PC-3 (cell line): Measurements from ENCODE around the gene ELK4. TPM values are rescaled to one million over a fixed set of nuclear protein-coding genes. Genes with fewer than 3 reads are reported as not detected.

Experiments
- ATAC-seq: fragments of 200-7000 bp; cut with Tn5 transposase; 2 replicates; pipeline ENCODE4 v1.9.1; 2020; ENCODE audit warnings: mild to moderate bottlenecking, moderate library complexity
- Bru-seq: library from RNA; stranded (reverse); fragments of 400-500 nt; gene quantifications from one replicate; lab custom pipeline; 2021; lab: Mats Ljungman, UMichigan
- BruChase-seq, 2 experiments: library from RNA; stranded (reverse); fragments of 400-500 nt; gene quantifications; one replicate each; lab custom pipeline; 2021; lab: Mats Ljungman, UMichigan
- BruUV-seq: library from RNA; stranded (reverse); fragments of 400-500 nt; replicated peaks from 2 replicates; lab custom pipeline; 2021; lab: Mats Ljungman, UMichigan
- CTCF ChIA-PET: fragments of 300-600 bp; sonication (Branson Sonifier 250); formaldehyde crosslinking; loops from one replicate; lab custom pipeline; 2022; ENCODE audit warnings: antibody characterized with exemption; lab: Charles Lee
- POLR2A ChIA-PET: fragments of 300-600 bp; sonication (Branson Sonifier 250); formaldehyde crosslinking; loops from one replicate; lab custom pipeline; 2022; ENCODE audit warnings: antibody characterized with exemption; ENCODE audit not compliant: unreplicated experiment; lab: Charles Lee
- DNase-seq: peaks from one replicate; pipeline ENCODE4 v3.0.0-alpha.2; 2015
- H2AFZ ChIP-seq: fragments of 300-600 bp; sonication (generic); 2 replicates; pipeline ENCODE4 v1.6.0; 2016; ENCODE audit warnings: antibody characterized with exemption, low read length
- H3F3A ChIP-seq: fragments of 300-600 bp; sonication (generic); one replicate; pipeline ENCODE4 v1.6.0; 2017; ENCODE audit warnings: antibody characterized with exemption, low read length, control low read depth, mild to moderate bottlenecking; ENCODE audit not compliant: unreplicated experiment
- H3K27ac ChIP-seq: fragments of 300-600 bp; sonication (generic); 2 replicates; pipeline ENCODE4 v1.5.1; 2016; ENCODE audit warnings: mild to moderate bottlenecking, low read length
- H3K27me3 ChIP-seq: fragments of 300-600 bp; sonication (generic); 2 replicates; pipeline ENCODE4 v1.6.1; 2016; ENCODE audit warnings: low read length, mixed read lengths
- H3K36me3 ChIP-seq: fragments of 300-600 bp; sonication (generic); 2 replicates; pipeline ENCODE4 v1.6.1; 2016; ENCODE audit warnings: low read depth, mixed run types, low read length, mixed read lengths
- H3K4me1 ChIP-seq: fragments of 300-600 bp; sonication (generic); 2 replicates; pipeline ENCODE4 v1.5.1; 2016; ENCODE audit warnings: low read length; ENCODE audit not compliant: insufficient read depth
- H3K4me2 ChIP-seq: fragments of 300-600 bp; sonication (generic); 2 replicates; pipeline ENCODE4 v1.6.0; 2016; ENCODE audit warnings: low read length
- H3K4me3 ChIP-seq: fragments of 300-600 bp; sonication (generic); 2 replicates; pipeline ENCODE4 v1.5.1; 2016; ENCODE audit warnings: mild to moderate bottlenecking, low read length, mixed read lengths
- H3K79me2 ChIP-seq: fragments of 300-600 bp; sonication (generic); 2 replicates; pipeline ENCODE4 v1.6.1; 2017; ENCODE audit warnings: low read length, mixed read lengths
- H3K9ac ChIP-seq: fragments of 300-600 bp; sonication (generic); 2 replicates; pipeline ENCODE4 v1.6.0; 2016; ENCODE audit warnings: mild to moderate bottlenecking, low read length
- H3K9me2 ChIP-seq: fragments of 300-600 bp; sonication (generic); replicated peaks from 2 replicates; pipeline ENCODE4 v1.6.1; 2016; ENCODE audit warnings: mixed run types, low read length, mixed read lengths
- H3K9me3 ChIP-seq: fragments of 300-600 bp; sonication (generic); 2 replicates; pipeline ENCODE4 v1.6.1; 2016; ENCODE audit warnings: low read length, mixed read lengths
- H4K20me1 ChIP-seq: fragments of 300-600 bp; sonication (generic); 2 replicates; pipeline ENCODE4 v1.6.1; 2016; ENCODE audit warnings: low read length, mixed read lengths
- EZH2 ChIP-seq: fragments of 300-600 bp; sonication (generic); IDR thresholded peaks from one replicate; pipeline ENCODE4 v1.6.1; 2017; ENCODE audit warnings: antibody characterized with exemption, mild to moderate bottlenecking, low read length; ENCODE audit not compliant: unreplicated experiment
- EZH2phosphoT487 ChIP-seq: fragments of 300-600 bp; sonication (generic); IDR thresholded peaks from 2 replicates; pipeline ENCODE4 v1.6.1; 2018; ENCODE audit warnings: mild to moderate bottlenecking, antibody characterized with exemption, low read length, borderline replicate concordance
- intact Hi-C: fragments of 100-400 bp; cut with micrococcal nuclease; formaldehyde crosslinking; loops from 2 replicates; pipeline ENCODE4 v1.9.0; 2023
- long read RNA-seq: library from polyadenylated mRNA; unstranded; transcript quantifications from one replicate; pipeline ENCODE4 v2.0.0, GENCODE V29; 2021; ENCODE audit not compliant: unreplicated experiment
- total RNA-seq: library from RNA; depleted of rRNA; stranded (reverse); fragments of >200 nt; gene quantifications from 2 replicates; pipeline ENCODE4 v1.2.3, GENCODE V29; 2014; rRNA removed
- TF ChIP-seq, protein P1 (sequence below): fragments of 300-600 bp; sonication (generic); conservative IDR thresholded peaks from 2 replicates; pipeline ENCODE4 v1.5.1; 2017; ENCODE audit warnings: antibody characterized with exemption, low read depth, mild to moderate bottlenecking, low read length

The ELK4 gene
- total RNA-seq: 16.3 and 16.4 TPM in 2 replicates
- Bru-seq, nascent RNA: percentile 93 among the genes with signal in this experiment
- BruChase-seq, experiment 1, labeled RNA remaining after a 6-hour chase: percentile 98 among the genes with signal in this experiment
- percentile 97 among the genes with signal in this experiment for BruChase-seq, experiment 2, labeled RNA remaining after a 2-hour chase
- long read RNA-seq, full-length matches to known transcripts: 7 of 44 reads
- long read RNA-seq, partial matches to known transcripts: 8 of 44 reads
- long read RNA-seq, other reads (novel, unspliced or antisense): 29 of 44 reads

DNA sequence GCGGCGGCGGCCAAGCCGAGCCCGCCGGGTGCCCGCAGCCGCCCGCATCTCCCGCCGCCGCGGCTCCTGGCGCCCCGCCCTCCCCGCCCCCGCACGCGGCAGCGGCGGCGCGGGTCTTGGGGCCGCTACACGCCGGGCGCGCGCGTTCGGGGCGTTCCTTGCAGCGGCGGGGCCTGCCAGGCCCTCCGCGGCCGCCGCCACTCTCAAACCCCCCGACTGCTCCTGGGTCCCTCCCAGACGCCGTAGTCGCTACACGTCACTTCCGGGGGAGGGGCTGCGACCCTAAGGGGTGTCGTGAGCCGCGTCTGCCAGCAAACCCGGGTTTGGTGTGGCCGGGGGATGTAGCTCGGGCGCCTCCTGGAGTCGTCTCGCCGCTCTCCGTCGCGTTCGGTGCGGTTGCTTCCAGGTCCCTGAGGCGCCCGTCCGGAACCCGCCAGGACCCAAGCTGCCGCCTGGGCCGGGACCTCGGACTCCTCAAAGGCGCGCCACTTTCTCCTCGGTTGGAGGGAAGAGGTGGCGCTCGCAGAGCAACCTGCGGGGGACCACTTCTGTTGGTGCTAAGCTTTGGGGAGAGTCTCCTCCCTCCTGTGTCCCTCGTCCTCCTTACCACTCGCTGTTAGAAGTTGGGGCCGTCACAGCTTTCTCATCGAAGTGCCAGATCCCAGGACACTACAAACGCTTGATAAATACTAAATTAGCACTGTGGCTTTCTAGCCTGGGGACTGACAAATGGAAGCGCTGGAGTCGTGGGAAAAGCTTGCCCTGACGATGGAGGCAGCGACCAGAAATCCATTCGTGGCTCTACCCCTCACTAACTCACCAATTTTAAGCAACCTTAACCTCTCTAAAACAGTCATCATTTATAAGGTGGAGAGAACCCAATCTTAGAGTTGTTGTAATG lies at the start of gene ELK4:
ELK4 (minus strand) TSS at position 244 of the 901 bp plus-strand sequence. CDS start 8,129 bp downstream, outside the sequence.
- peak within 1 kb of the TSS; percentile 94 for H3K4me2 ChIP-seq
- TSS peak; percentile 89 for BruUV-seq
- H3K9me3 ChIP-seq: no peaks in the 10 kb centered on the region
- DNase-seq (peak; percentile 99), ATAC-seq (peak; percentile 79)
- no peaks in the 10 kb centered on the region for H3K27me3 ChIP-seq
- peaks cover 40% of the 10 kb centered on the region for H3K79me2 ChIP-seq
- peaks cover 24% of the 10 kb centered on the region for H3K4me1 ChIP-seq
- H2AFZ ChIP-seq: peak within 1 kb of the TSS; percentile 78
- CTCF ChIA-PET: interaction anchor here (0.5 to 3.4 kb wide), 5 partner anchors 19 to 53 kb away, joined by 3 to 21 read pairs (median 6); no protein-coding TSS in a partner anchor
- no peaks in the 10 kb centered on the region for H3K36me3 ChIP-seq
- peak within 1 kb of the TSS; percentile 86 for H3K4me3 ChIP-seq
- peak within 1 kb of the TSS; percentile 84 for H3K9ac ChIP-seq
- POLR2A ChIA-PET: interaction anchor here (0.5 to 0.6 kb wide), 5 partner anchors 24 to 838 kb away, joined by 3 to 6 read pairs (median 4); partner anchors contain the start of gene IKBKE
- H4K20me1 ChIP-seq: peaks cover 6% of the 10 kb centered on the region
- H3K9me2 ChIP-seq: no peaks in the 10 kb centered on the region
- TF ChIP-seq, protein P1, sequence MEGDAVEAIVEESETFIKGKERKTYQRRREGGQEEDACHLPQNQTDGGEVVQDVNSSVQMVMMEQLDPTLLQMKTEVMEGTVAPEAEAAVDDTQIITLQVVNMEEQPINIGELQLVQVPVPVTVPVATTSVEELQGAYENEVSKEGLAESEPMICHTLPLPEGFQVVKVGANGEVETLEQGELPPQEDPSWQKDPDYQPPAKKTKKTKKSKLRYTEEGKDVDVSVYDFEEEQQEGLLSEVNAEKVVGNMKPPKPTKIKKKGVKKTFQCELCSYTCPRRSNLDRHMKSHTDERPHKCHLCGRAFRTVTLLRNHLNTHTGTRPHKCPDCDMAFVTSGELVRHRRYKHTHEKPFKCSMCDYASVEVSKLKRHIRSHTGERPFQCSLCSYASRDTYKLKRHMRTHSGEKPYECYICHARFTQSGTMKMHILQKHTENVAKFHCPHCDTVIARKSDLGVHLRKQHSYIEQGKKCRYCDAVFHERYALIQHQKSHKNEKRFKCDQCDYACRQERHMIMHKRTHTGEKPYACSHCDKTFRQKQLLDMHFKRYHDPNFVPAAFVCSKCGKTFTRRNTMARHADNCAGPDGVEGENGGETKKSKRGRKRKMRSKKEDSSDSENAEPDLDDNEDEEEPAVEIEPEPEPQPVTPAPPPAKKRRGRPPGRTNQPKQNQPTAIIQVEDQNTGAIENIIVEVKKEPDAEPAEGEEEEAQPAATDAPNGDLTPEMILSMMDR: peak; percentile 72
- TF ChIP-seq EZH2phosphoT487: no peak
- peak within 1 kb of the TSS; percentile 76 for H3K27ac ChIP-seq
- intact Hi-C loops: loop anchor here (1.0 to 2.0 kb wide), 4 partner anchors 25 to 103 kb away; no protein-coding TSS in a partner anchor
- H3F3A ChIP-seq: no peaks in the 10 kb centered on the region

- POLR2A ChIA-PET: no interaction called here
- BruUV-seq: no TSS peak
- Histone ChIP-seq H3K79me2 (peaks cover 32% of the 10 kb centered on the region), H3K9me2 (no peaks in the 10 kb centered on the region), H3K9me3 (no peaks in the 10 kb centered on the region), H3K4me2 (peak overlapping the region; percentile 83), H2AFZ (no peak overlapping the region), H4K20me1 (no peaks in the 10 kb centered on the region), H3K27me3 (no peaks in the 10 kb centered on the region), H3K36me3 (no peaks in the 10 kb centered on the region), H3K9ac (no peak overlapping the region), H3K27ac (no peak overlapping the region), H3K4me3 (no peak overlapping the region), H3F3A (no peaks in the 10 kb centered on the region), H3K4me1 (peaks cover 27% of the 10 kb centered on the region)
- intact Hi-C loops: loop anchor here (1.0 to 2.0 kb wide), 3 partner anchors 17 to 30 kb away; no protein-coding TSS in a partner anchor
- TF ChIP-seq, protein P1: peak; percentile 19; the same call in 1 of the 2 replicates
- no peak for TF ChIP-seq EZH2
- ATAC-seq: no peak
- CTCF ChIA-PET: interaction anchor here (1.0 kb wide), 1 partner anchor 156 kb away, joined by 4 read pairs; no protein-coding TSS in a partner anchor
- DNase-seq: peak; percentile 67
These were observed 49.6 kb upstream of the ELK4 start for GRCh38 chr1:205681364-205681763.
